ENCODE measurements around the gene SCP2.

SCP2 gene

GRCh38 chr1:52927212-52928014 lies at the start of gene SCP2:
Gene SCP2 (plus strand): TSS chr1:52927276. CDS start chr1:52927397, 121 bp downstream.
- DNase-seq (ENCODE audit: low read depth): no peak

- peak; percentile 6 for DNase-seq (ENCODE audit: low read depth)
These were observed 49.5 kb upstream of the SCP2 start for GRCh38 chr1:52877554-52877953.

GRCh38 chr1:52880206-52880605 lies 46.9 kb upstream of the SCP2 start:
- no peak for DNase-seq (ENCODE audit: low read depth)

- DNase-seq (ENCODE audit: low read depth): no peak
These were observed 39.6 kb upstream of the SCP2 start for GRCh38 chr1:52887483-52887882.

- no peak for DNase-seq (ENCODE audit: low read depth)
These were observed 34.5 kb upstream of the SCP2 start for GRCh38 chr1:52892424-52893215.

GRCh38 chr1:52899445-52899894 lies 27.6 kb upstream of the SCP2 start:
- DNase-seq (ENCODE audit: low read depth): no peak

GRCh38 chr1:52900402-52900801 lies 26.7 kb upstream of the SCP2 start:
- no peak for DNase-seq (ENCODE audit: low read depth)

GRCh38 chr1:52901384-52901783 lies 25.7 kb upstream of the SCP2 start:
- DNase-seq (ENCODE audit: low read depth): no peak

- no peak for DNase-seq (ENCODE audit: low read depth)
These were observed 22.7 kb upstream of the SCP2 start for GRCh38 chr1:52904208-52904926.

- DNase-seq (ENCODE audit: low read depth): no peak
These were observed 22.0 kb upstream of the SCP2 start for GRCh38 chr1:52904927-52905698.

GRCh38 chr1:52906135-52906603 lies 20.9 kb upstream of the SCP2 start:
- DNase-seq (ENCODE audit: low read depth): no peak

- no peak for DNase-seq (ENCODE audit: low read depth)
These were observed 19.8 kb upstream of the SCP2 start for GRCh38 chr1:52907068-52907811.

GRCh38 chr1:52907812-52908153 lies 19.3 kb upstream of the SCP2 start:
- DNase-seq (ENCODE audit: low read depth): no peak

GRCh38 chr1:52911541-52911940 lies 15.5 kb upstream of the SCP2 start:
- no peak for DNase-seq (ENCODE audit: low read depth)

- no peak for DNase-seq (ENCODE audit: low read depth)
These were observed 14.1 kb upstream of the SCP2 start for GRCh38 chr1:52913014-52913413.

GRCh38 chr1:52913537-52913936 lies 13.5 kb upstream of the SCP2 start:
- no peak for DNase-seq (ENCODE audit: low read depth)

GRCh38 chr1:52914463-52914862 lies 12.6 kb upstream of the SCP2 start:
- DNase-seq (ENCODE audit: low read depth): no peak

- no peak for DNase-seq (ENCODE audit: low read depth)
These were observed 11.7 kb upstream of the SCP2 start for GRCh38 chr1:52915211-52915854.

- DNase-seq (ENCODE audit: low read depth): no peak
These were observed 11.2 kb upstream of the SCP2 start for GRCh38 chr1:52915855-52916220.

- DNase-seq (ENCODE audit: low read depth): no peak
These were observed 10.7 kb upstream of the SCP2 start for GRCh38 chr1:52916241-52916975.
